ENCODE data around the gene LRRC7. TPM values are rescaled to one million over a fixed set of nuclear protein-coding genes. Genes with fewer than 3 reads are reported as not detected.

LRRC7 gene
- polyA plus RNA-seq, 1 experiment: not detected

- POLR2A ChIA-PET: no interaction called here
- no peaks in the 10 kb centered on the region for H3K9me3 ChIP-seq (ENCODE audit: control insufficient read depth, insufficient read depth, low read length)
- CTCF ChIA-PET: no interaction called here
- no peak for DNase-seq (ENCODE audit: low read depth, low spot score)
- no peak for TF ChIP-seq CTCF (IDR thresholded peaks at IDR 0.05; ENCODE audit: low read depth, low read length)
- no peaks in the 10 kb centered on the region for H3K27me3 ChIP-seq (ENCODE audit: control insufficient read depth, insufficient read depth, low read length)
- H3K27ac ChIP-seq (ENCODE audit: low read depth, low read length): no peak overlapping the region
- no peak overlapping the region for H3K4me3 ChIP-seq (ENCODE audit: low read depth, low read length)
These were observed 437.8 kb downstream of the LRRC7 start for GRCh38 chr1:70005386-70006034.

GRCh38 chr1:70008660-70009059 is 440.9 kb downstream of the LRRC7 start:
- Histone ChIP-seq H3K27ac (ENCODE audit: low read depth, low read length) (no peak overlapping the region), H3K4me3 (ENCODE audit: low read depth, low read length) (no peak overlapping the region), H3K9me3 (ENCODE audit: control insufficient read depth, insufficient read depth, low read length) (no peaks in the 10 kb centered on the region), H3K27me3 (ENCODE audit: control insufficient read depth, insufficient read depth, low read length) (no peaks in the 10 kb centered on the region)
- no peak for DNase-seq (ENCODE audit: low read depth, low spot score)
- ChIA-PET CTCF (no interaction called here), POLR2A (no interaction called here)
- TF ChIP-seq CTCF (IDR thresholded peaks at IDR 0.05; ENCODE audit: low read depth, low read length): no peak

- ChIA-PET POLR2A (no interaction called here), CTCF (no interaction called here)
- TF ChIP-seq CTCF (IDR thresholded peaks at IDR 0.05; ENCODE audit: low read depth, low read length): no peak
- Histone ChIP-seq H3K27me3 (ENCODE audit: control insufficient read depth, insufficient read depth, low read length) (no peaks in the 10 kb centered on the region), H3K27ac (ENCODE audit: low read depth, low read length) (no peak overlapping the region), H3K4me3 (ENCODE audit: low read depth, low read length) (no peak overlapping the region), H3K9me3 (ENCODE audit: control insufficient read depth, insufficient read depth, low read length) (no peaks in the 10 kb centered on the region)
- no peak for DNase-seq (ENCODE audit: low read depth, low spot score)
These were observed 450.0 kb downstream of the LRRC7 start for GRCh38 chr1:70017770-70018169.

- Histone ChIP-seq H3K27ac (ENCODE audit: low read depth, low read length) (no peak overlapping the region), H3K4me3 (ENCODE audit: low read depth, low read length) (no peak overlapping the region), H3K9me3 (ENCODE audit: control insufficient read depth, insufficient read depth, low read length) (no peaks in the 10 kb centered on the region), H3K27me3 (ENCODE audit: control insufficient read depth, insufficient read depth, low read length) (no peaks in the 10 kb centered on the region)
- ChIA-PET CTCF (interaction anchor here (1.8 kb wide), 1 partner anchor 10 kb away, joined by 10 read pairs; no protein-coding TSS in a partner anchor), POLR2A (no interaction called here)
- DNase-seq (ENCODE audit: low read depth, low spot score): no peak
- TF ChIP-seq CTCF (IDR thresholded peaks at IDR 0.05; ENCODE audit: low read depth, low read length): no peak
These were observed 456.6 kb downstream of the LRRC7 start for GRCh38 chr1:70024272-70024671.

GRCh38 chr1:70025052-70025451 is 457.3 kb downstream of the LRRC7 start:
- H3K27me3 ChIP-seq (ENCODE audit: control insufficient read depth, insufficient read depth, low read length): no peaks in the 10 kb centered on the region
- H3K27ac ChIP-seq (ENCODE audit: low read depth, low read length): no peak overlapping the region
- POLR2A ChIA-PET: no interaction called here
- CTCF ChIA-PET: interaction anchor here (0.6 to 1.8 kb wide), 3 partner anchors 9 to 117 kb away, joined by 4 to 10 read pairs (median 5); no protein-coding TSS in a partner anchor
- no peak overlapping the region for H3K4me3 ChIP-seq (ENCODE audit: low read depth, low read length)
- no peak for TF ChIP-seq CTCF (IDR thresholded peaks at IDR 0.05; ENCODE audit: low read depth, low read length)
- no peak for DNase-seq (ENCODE audit: low read depth, low spot score)
- H3K9me3 ChIP-seq (ENCODE audit: control insufficient read depth, insufficient read depth, low read length): no peaks in the 10 kb centered on the region

Data from AG04450 (cell line).